Globus pallidus (tissue), 1 donor: ENCODE measurements around the gene PLOD2.
A peak's percentile ranks its signal among the peaks of the same experiment; 100 is the strongest.

Experiments used
- DNase-seq: peaks from one replicate; pipeline ENCODE4 v3.0.0-alpha.2; 2015; ENCODE audit warnings: low spot score

The PLOD2 gene

GRCh38 chr3:146165877-146166276 is 4.9 kb upstream of the PLOD2 start:
- no peak for DNase-seq

- DNase-seq: no peak
Measured at GRCh38 chr3:146164971-146165769, 4.2 kb upstream of the PLOD2 start.

DNA sequence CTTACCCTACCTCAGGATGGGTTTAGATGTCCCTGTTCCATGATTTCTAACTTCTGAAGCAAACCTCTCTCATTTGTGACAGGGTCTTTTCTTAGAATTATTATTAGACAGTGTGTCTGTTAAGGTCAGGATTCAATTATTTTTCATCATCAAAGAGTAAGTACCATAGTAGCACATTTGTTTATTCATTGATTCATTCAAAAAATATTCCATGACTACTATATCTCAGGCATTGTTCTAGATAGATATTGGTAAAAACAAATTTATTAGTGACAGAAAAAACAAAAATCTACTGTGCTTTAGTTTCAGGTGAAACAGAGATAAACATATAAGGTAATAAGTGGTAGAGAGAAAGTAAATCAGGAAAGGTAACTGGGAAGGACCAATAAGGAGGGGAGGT is 3.5 kb upstream of the PLOD2 start:
- no peak for DNase-seq

GRCh38 chr3:146164071-146164470 is 3.1 kb upstream of the PLOD2 start:
- no peak for DNase-seq

- DNase-seq: no peak
Measured at GRCh38 chr3:146163584-146163983, 2.6 kb upstream of the PLOD2 start.

- DNase-seq: no peak
Measured at GRCh38 chr3:146162561-146162960, 1.6 kb upstream of the PLOD2 start.

GRCh38 chr3:146161663-146162002 is 649 bp upstream of the PLOD2 start:
- no peak for DNase-seq

- no peak for DNase-seq
Measured at GRCh38 chr3:146160321-146160963, 542 bp downstream of the PLOD2 start.

DNA sequence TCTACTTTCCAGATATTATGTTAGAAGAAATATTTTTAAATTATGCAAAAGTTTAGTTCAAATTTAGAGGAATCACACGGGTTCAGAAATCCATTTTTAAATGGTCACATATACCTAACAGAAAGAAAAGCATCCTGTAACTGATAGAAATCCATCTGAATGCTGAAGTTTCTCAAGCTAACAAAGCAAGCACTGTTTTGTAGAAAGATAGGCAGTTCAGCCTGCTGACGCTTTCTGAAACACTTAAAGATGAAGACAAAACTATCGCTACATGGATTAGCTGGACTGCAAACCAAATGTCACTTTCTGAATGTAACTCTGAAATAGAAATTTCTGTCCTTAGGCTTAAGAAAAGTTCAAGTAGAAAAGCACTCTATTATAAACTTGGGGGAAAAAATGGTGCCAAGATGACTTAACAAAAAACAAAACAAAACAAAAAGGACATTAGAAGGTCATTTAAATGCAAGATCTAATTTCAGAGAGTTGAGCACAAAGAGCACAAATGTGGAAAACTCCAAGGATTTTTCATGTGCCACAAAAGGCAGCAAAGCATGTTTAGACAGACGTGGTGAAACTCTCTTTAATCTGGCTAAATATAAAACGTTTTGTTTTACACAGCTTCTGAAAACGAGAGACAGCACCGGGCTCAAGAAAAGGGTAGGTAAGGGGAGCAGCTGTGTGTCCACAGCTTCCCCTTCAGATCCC is 1.2 kb downstream of the PLOD2 start:
- DNase-seq: peak; percentile 59

DNA sequence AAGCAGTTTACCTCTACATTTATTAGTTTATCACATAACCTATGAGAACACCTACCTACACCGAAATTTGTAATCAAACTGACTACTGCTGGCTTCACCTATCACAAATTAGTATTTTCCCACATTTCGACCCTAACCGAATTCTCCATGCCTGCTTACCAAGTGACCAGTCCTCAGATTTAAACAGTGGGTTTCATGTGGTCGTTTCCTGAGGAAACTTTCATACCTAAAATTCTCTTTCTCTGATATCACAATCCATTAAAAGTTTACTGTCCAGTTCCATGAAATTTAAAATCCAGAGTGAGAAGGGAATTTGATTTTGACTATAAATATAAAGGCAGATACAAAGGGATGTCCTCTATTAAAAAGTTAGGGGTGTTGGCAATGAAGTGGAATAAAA is 1.9 kb downstream of the PLOD2 start:
- DNase-seq: no peak

DNA sequence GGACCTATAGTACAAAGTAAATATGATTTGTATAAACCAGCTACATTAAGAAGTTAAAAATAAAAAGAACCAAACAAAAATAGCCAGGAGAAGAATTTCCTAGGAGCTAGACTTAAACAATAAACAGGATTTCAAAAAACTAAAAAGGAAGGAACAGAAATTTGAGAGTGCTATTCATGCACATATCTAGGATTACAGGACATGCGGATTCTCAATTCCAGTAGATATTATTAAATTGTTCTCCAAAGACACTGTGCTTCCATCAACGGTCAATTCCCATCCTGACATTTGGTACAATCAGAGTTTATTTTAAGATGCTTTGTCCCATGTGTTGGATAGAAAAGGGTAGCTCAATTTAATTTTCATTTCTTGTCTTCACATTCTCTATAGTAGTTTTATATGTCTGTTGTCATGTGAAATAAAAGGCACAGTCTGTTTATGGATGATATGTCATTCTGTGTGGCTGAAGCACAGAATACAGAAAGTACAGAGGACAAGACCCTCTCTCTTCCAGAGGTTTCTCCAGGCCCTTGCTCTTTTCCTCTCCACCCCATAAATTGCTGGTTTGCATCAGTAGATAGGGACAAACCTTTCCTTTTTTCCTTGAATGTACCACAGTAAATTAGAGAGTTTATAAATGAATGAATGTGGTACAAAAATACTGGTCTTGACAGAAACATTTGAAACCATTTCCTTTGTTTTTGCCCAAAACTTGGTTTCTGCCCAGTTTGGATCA is 3.5 kb downstream of the PLOD2 start:
- DNase-seq: no peak

GRCh38 chr3:146156666-146157314 is 4.2 kb downstream of the PLOD2 start:
- no peak for DNase-seq

DNA sequence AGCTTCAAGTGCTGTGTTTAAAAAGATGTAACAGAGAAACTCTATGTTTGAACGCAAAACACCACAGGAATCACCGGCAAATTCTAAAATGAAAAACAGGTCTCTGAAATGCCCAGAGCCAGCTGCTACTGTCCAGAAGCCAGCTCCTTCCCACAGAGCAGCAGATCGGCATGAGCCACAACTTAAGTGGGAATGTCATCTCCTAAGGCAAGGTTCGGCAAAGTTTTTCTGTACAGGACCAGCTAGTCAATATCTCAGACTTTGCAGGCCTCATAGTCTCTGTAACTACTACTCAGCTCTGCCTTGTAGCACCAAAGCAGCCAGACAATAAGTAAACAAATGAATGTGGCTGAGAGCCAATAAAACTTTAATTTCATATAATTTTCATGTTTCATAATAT is 4.9 kb downstream of the PLOD2 start:
- no peak for DNase-seq

DNA sequence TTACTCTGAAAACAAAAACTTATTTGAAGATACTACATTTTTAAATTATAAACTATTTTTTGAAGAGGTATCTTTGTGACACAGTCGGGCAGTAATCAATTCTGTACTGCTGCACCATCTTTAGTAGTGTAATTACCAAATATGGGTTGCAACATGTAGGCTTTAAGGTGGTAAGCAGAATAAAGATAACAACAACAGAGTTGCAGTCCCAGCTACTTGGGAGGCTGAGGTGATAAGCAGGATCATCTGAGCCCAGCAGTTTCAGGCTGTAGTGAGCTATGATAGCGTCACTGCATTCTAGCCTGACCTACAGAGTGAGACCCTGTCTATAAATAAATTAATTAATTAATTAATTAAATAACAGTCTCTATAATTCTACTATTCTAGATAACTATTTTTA is 6.0 kb downstream of the PLOD2 start:
- DNase-seq: no peak

DNA sequence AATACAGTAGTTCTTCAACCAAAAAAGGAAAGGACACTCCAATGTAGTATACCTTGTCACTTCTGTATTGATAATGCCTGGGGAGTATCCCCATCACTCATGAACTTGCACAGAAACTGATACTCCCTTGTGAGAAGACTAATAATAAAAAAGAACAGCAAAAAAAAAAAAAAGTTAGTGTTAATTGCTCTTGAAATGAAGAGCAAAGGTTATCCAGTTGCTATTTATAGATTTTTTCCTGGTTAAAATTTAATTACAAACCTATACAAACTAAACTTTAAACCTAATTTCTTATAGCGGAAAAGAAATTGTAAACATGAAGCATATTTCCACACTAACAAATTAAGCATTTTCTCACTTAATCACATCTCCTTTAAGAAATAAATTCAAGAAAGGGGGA is 6.7 kb downstream of the PLOD2 start:
- no peak for DNase-seq

DNA sequence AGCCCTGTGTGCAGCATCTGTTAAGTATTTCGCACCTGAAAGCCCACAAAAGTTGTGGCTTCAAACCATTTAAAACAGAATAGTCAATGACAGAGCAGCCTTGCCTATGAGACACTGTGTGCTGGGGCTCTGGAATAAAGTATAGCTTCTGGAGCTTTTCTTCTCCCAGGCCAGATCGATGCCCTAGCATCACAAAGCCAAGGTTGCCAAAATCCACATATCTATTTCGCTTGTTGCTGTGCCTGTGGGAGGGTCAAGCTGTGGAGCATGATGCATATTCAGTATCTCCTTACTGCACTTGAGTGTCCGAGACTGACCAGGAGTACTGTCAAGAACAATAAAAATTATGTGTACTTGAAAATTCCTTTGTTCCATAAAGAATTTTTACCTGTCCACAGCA is 7.6 kb downstream of the PLOD2 start:
- no peak for DNase-seq

DNA sequence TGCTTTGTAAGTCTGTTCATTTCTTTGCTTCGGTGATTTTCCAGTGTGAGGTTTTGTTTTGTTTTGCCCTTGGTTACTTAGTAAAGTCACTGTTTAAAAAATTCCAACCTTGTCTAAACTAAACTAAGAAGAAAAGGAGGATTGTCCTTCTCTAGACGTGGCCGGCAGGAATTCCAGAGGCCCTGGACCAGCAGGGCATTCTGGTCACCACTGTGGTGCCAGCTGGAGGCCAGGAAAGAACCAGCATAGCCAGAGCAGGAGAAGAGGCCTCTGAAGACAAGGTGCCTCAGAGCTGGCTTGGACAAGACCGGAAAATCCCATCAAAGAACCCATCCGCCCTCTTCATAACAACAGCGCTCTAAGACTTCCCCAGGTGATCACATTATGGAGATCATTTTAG is 8.2 kb downstream of the PLOD2 start:
- no peak for DNase-seq

DNA sequence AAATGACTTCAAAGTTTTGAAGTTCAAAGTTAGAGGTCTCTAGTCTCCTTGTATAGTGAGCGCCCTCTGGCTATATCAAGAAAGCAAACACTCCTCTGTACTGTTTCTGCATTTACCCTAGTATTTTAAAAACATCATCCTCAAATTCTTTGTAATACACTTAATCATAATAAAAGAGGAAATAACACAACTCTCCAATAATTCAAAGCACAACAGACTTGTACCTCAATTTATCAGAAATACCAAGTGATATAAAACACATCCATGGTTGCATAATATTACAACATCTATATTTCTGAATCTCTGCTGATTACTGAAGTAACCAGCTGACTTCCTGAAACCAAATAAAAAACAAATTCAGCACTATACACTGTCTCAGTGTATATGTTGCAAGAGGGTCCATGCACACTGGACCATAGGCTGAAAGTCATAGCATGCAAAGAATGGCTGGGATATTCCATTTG is 12.5 kb downstream of the PLOD2 start:
- DNase-seq: no peak

- DNase-seq: no peak
Measured at GRCh38 chr3:146145642-146146041, 15.3 kb downstream of the PLOD2 start.

DNA sequence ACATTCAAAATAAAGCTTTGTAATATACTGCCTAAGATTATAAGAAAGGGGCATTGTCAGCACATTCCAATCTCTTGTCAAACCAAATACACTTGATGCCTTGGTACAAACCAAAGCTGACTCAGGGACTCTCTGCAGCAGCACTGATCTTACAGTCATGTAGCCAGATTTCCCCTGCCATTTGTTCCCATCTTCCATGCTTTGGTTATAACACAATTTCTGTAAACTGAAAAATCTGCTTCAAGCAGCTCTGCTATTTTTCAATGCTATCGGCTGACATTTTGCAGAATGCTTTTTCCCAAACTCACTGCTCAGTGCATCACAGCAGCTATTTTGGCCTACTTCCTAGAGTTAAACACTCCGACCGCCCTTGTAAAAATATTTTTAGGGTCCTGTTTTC is 18.2 kb downstream of the PLOD2 start:
- DNase-seq: no peak

- DNase-seq: no peak
Measured at GRCh38 chr3:146139586-146140110, 21.3 kb downstream of the PLOD2 start.

DNA sequence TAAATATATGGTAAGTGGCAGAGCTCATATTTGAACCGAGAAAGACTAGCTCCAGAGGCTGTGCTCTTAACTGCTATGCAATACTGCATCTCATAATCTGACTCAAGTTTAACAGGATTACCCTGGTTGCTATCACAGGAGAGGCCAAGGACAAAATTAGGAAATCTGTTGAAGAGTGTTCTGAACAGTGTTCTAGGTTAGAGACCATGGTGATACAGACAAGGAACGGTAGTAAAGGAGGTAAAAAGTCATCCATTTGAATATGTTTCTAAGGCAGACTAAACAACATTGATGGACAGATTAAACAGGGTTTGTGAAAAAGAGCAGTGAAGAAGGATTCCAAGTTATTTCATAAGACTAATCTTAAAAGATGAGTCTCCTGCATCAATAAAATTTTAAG is 22.1 kb downstream of the PLOD2 start:
- DNase-seq: no peak
